Activated T-cell treated with anti-CD3 and anti-CD28 coated beads for 1 hour (primary cell): ENCODE data around the gene AKIP1.
"Not testable (repeated sequence)": the region's sequence is repeated elsewhere in the genome, so short reads cannot be mapped to it uniquely, and the experiment has no call there.

Experiments
- DNase-seq: peaks from one replicate; pipeline ENCODE4 v3.0.0-alpha.2; 2020; ENCODE audit warnings: low read depth

Gene AKIP1

DNA sequence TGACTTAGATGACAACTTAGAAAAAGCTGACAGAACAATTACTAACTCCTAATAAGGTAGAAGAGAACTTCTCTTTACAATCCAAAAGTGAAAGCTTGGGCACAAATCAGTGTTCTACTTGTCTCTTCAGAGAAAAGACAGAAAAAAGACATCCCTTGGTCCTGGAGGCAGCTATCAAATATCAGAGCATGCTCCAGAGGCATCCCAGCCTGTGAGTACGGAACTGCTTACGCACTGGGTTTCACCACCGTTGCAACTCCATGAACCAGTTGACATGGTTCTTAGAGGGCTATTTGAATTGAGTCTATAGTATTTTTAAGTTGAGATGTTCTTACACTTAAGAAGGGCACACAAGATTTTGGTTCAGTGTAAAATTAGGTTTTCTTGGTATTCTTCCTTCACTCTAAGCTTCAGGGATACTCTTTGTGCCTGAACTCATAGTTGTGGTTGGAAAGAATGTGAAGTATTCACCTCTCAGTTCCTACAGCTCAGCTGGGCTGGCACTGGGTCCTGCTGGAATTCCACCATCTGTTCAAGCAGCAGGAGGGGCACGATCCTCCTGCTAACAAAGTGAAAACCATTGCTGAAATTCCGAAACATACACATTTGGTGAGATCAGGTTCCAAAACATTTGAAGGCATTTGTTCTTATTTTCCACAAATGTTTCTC is 6.3 kb downstream of the AKIP1 start:
- DNase-seq: no peak

DNA sequence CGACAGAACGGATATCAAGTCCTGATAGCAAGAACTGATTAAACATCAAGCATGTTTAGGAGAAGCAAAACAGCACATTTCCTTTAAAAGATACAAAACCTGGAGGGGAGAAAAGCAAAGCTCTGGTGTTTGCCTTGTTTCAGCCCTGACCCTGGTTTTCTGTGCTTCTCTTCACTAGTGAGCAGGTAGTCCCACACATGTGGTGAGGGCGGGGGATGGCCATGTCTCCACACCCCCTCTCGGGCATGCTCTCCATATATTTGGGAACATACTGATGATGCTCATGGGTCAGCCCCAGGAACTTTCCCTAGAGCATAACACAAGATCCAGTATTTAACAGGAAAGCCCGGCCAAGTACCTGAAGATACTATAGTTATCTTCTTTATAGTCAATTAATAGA is 11.7 kb downstream of the AKIP1 start:
- no peak for DNase-seq

- no peak for DNase-seq
Measured at GRCh38 chr11:8925711-8926110, 14.7 kb downstream of the AKIP1 start.

DNA sequence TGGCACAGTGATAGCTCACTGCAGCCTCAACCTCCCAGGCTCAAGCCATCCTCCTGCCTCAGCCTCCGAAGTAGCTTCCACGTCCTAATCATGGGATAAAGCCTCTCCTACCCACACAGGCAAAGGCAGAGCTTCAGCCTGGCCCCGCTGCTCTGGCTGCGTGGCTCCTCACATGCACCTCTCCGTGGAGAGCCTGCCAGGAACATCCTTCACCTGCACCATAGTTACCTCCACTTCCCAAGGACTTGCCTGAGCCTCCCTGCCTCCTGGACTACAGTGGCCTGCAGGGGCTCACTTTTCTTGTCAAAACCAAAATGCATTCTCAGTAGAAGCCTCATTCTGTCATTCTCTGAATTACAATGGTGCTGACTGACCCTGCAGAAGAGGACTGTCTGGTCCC is 15.2 kb downstream of the AKIP1 start:
- no peak for DNase-seq

- DNase-seq: no peak
Measured at GRCh38 chr11:8927233-8927632, 16.2 kb downstream of the AKIP1 start.

DNA sequence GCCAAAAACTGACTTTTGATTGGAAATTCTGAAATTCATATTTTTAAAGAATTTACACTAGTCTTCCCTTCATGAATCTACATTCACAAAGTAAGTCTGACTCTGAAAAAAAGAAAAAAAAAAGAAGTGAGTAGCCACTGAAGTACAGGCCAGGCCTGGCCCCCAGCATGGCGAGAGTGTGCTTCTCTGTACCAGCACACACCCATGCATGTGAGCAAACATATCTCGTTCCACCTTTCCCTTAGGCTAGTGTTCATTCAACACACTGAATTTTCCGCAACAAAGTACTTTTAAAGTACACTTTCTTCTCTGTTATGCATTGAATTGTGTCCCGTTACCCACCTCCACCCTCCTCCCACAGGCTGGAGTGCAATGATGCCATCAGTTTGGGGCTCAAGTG is 17.2 kb downstream of the AKIP1 start:
- no peak for DNase-seq

DNA sequence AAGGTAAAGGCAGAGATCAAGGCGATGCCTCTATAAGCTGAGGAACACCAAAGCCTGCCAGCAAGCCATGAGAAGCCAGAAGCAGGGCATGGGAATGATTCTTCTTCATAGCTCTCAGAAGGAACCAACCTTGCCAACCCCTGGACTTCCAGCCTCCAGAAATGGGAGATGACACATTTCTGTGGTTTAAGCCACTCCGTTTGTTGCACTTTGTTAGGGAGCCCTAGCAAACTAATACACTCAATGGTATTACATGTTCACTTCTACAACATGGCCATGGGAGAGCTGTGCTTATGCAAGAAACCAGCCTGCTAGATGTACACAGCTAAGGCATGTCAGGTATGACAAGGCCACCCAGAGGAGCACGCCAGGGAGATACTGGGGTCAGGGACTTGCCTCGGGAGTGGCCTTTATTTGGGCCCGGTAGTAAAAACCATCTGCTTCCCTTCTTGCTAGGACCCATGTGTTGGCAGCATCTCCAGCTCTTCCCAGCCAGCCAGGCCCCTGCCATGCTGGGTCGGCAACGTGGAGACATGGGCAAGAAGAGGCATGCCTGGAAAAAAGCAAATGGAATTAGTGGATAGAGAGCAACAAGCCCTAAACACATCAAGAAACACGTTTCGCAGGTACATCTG is 18.1 kb downstream of the AKIP1 start:
- DNase-seq: no peak

DNA sequence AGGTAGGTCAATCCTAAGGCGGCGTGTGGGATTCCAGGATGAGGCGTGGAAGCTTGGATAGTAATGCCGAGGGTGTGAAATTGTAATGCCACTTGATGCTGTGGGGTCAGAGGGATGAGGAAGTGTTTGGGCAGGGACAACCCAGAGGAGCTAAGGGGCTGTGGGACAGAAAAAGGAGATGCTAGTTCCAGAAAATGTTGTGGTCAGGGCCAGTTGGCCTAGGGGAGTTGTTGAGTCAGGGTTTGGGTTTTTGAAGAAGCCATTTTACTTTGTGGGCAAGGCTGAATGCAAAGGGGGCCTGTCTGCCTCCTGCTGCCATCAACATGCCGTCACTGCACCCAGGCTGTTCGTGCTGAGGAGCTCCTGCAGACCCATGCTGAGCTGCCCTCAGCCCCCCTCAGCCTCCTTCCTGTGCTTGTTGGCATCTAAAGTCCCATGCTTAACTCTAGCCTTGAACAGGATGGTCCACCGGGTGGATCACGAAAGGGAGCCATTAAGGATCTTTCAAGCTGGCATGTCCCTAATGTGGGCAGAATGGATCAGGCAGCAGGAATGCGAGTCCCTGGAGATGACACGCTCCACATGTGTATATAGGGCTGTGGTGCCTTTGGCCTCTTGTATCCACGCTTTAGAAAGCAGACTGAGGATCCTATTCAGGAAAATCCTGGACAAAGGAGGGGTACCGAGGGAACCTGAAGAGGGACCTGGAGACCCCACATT is 19.6 kb downstream of the AKIP1 start:
- DNase-seq: no peak

DNA sequence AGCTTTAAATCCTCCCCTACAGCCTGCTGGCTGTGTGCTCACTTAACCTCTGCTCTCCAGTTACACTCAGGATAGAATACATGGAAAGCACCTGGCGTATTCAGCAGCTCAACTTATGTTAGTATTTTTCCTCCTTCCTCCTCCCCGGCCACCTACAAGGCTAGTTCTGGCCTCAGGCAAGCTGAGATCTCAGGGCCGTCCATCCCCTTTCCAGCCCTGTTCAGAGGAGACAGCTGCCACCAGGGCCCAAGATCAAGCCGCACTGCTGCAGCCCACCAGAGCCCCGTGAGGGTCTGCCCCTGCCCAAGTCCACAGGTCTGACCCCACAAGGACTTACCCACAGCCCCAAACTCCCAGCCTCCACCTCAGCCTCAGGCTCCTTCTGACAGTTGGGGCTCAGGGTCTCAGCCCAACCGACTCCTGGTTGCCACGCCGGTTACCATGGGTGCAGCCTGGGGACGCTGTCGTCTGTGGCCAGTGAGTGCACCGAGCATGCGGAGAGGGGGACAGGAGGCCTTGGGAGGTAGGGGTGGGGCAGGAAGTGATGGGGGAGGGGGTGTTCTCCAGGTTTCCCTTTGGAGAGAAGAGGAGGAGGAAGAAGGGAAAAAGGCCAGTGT is 21.7 kb downstream of the AKIP1 start, which contains the start of gene C11orf16:
Gene C11orf16 (minus strand): TSS at position 384 of the 617 bp plus-strand sequence. CDS start 639 bp downstream, outside the sequence.
- DNase-seq: no peak

- no peak for DNase-seq
Measured at GRCh38 chr11:8933931-8934330, 22.9 kb downstream of the AKIP1 start.

GRCh38 chr11:8934742-8935488 is 23.9 kb downstream of the AKIP1 start:
- no peak for DNase-seq

DNA sequence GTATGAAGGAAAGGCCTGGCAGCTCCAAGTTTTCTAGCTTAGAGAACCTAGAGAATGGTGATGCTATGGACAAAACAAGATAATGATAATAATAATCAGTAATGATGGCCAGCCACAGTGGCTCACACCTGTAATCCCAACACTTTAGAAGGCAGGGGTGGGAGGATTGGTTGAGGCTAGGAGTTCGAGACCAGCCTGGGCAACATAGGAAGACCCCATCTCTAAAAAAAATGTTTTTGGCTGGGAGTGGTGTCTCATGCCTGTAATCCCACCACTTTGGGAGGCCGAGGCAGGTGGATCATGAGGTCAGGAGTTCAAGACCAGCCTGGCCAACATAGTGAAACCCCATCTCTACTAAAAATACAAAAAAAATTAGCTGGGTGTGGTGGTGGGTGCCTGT is 24.8 kb downstream of the AKIP1 start:
- not testable (repeated sequence) for DNase-seq

GRCh38 chr11:8937159-8937558 is 26.2 kb downstream of the AKIP1 start:
- no peak for DNase-seq

- no peak for DNase-seq
Measured at GRCh38 chr11:8937659-8938058, 26.7 kb downstream of the AKIP1 start.

GRCh38 chr11:8941341-8942103 is 30.5 kb downstream of the AKIP1 start:
- DNase-seq: no peak

- no peak for DNase-seq
Measured at GRCh38 chr11:8942518-8943066, 31.6 kb downstream of the AKIP1 start, which contains the start of gene ASCL3. Gene ASCL3 (minus strand): TSS chr11:8943016. CDS start chr11:8938161, 4,855 bp downstream.

GRCh38 chr11:8947230-8947943 is 36.4 kb downstream of the AKIP1 start:
- no peak for DNase-seq

- DNase-seq: no peak
Measured at GRCh38 chr11:8948886-8949285, 37.9 kb downstream of the AKIP1 start.

- no peak for DNase-seq
Measured at GRCh38 chr11:8956860-8957259, 45.9 kb downstream of the AKIP1 start.

GRCh38 chr11:8959546-8960166 is 48.7 kb downstream of the AKIP1 start:
- DNase-seq: no peak
